GM12801 (cell line): ENCODE measurements around the gene ZNF205.

ENCODE experiments used
- TF ChIP-seq, protein P1 (sequence below): IDR thresholded peaks from one replicate; pipeline ENCODE4 v1.5.1; 2011; ENCODE audit warnings: control low read depth; ENCODE audit not compliant: insufficient read length; ENCODE audit errors: extremely low read depth

ZNF205 gene

GRCh38 chr16:3112058-3112880 lies at the start of gene ZNF205:
Gene ZNF205, plus strand, starts transcription at chr16:3112586. Its CDS starts 845 bp downstream, at chr16:3113431.
- TF ChIP-seq, protein P1, sequence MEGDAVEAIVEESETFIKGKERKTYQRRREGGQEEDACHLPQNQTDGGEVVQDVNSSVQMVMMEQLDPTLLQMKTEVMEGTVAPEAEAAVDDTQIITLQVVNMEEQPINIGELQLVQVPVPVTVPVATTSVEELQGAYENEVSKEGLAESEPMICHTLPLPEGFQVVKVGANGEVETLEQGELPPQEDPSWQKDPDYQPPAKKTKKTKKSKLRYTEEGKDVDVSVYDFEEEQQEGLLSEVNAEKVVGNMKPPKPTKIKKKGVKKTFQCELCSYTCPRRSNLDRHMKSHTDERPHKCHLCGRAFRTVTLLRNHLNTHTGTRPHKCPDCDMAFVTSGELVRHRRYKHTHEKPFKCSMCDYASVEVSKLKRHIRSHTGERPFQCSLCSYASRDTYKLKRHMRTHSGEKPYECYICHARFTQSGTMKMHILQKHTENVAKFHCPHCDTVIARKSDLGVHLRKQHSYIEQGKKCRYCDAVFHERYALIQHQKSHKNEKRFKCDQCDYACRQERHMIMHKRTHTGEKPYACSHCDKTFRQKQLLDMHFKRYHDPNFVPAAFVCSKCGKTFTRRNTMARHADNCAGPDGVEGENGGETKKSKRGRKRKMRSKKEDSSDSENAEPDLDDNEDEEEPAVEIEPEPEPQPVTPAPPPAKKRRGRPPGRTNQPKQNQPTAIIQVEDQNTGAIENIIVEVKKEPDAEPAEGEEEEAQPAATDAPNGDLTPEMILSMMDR, result no peak

DNA sequence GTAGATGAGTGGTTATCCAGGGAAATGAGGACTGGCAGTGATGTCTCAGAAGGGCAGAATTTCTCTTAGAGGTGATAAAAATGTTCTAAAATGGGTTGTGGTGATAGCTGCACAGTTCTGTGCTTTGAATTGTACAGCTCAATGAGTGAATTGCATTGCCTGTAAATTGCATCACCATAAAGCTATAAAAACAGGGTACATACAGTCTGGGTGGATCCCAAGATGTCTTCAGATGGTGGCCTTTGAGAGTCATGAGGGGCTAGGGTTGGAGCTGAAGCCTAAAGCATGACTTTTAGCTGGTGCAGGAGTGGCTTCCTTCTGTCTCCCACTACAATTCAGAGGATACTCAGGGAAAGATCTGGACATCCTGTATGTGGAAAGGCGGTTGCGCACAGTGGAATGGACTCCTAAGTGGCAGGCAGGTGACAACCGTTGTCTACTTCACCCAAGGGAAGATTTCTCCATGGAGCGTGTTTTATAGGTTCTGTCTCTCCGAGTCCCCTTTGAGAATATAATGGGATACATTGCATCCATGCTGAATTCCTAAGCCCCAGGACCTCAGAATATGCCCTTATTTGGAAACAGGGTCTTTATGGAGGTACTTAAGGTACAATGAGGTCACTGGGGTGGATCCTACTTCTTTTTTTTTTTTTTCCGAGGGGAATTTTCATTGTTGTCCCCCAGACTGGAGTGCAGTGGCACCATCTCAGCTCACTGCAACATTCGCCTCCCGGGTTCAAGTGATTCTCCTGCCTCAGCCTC lies 48.6 kb upstream of the ZNF205 start:
- TF ChIP-seq, protein P1, result no peak

- TF ChIP-seq, protein P1, result no peak
Observed at GRCh38 chr16:3065069-3065741, 47.2 kb upstream of the ZNF205 start, which contains the start of gene IL32. Gene IL32, plus strand, starts transcription at chr16:3065640. Its CDS starts 172 bp downstream, at chr16:3065812.

GRCh38 chr16:3065742-3066439 lies 46.5 kb upstream of the ZNF205 start:
- TF ChIP-seq, protein P1, result no peak

- TF ChIP-seq, protein P1, result no peak
Observed at GRCh38 chr16:3066440-3066748, 46.0 kb upstream of the ZNF205 start.

DNA sequence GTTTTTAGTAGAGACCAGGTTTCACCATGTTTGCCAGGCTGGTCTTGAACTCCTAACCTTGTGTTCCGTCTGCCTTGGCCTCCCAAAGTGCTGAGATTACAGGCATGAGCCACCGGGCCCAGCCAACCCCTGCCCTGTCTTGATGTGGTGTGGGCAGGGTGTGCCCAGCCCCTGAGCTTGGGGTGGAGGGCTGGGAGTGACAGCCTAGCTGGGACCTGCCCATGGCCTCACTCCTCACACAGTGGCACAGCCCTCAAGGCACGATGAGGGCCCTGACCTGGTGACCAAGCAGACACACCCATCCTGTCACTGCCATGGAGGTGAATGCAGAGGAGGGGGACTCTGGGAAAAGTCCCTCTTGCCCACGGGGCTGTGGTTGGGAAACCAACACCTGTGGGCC lies 43.9 kb upstream of the ZNF205 start:
- TF ChIP-seq, protein P1, result no peak
